GM21447 (cell line): ENCODE results near the gene ZNF385C.

ENCODE experiments used
- ATAC-seq: cut with Tn5 transposase; IDR thresholded peaks from one replicate; pipeline ENCODE4 v1.9.1; 2021; ENCODE audit not compliant: unreplicated experiment

Gene ZNF385C

DNA sequence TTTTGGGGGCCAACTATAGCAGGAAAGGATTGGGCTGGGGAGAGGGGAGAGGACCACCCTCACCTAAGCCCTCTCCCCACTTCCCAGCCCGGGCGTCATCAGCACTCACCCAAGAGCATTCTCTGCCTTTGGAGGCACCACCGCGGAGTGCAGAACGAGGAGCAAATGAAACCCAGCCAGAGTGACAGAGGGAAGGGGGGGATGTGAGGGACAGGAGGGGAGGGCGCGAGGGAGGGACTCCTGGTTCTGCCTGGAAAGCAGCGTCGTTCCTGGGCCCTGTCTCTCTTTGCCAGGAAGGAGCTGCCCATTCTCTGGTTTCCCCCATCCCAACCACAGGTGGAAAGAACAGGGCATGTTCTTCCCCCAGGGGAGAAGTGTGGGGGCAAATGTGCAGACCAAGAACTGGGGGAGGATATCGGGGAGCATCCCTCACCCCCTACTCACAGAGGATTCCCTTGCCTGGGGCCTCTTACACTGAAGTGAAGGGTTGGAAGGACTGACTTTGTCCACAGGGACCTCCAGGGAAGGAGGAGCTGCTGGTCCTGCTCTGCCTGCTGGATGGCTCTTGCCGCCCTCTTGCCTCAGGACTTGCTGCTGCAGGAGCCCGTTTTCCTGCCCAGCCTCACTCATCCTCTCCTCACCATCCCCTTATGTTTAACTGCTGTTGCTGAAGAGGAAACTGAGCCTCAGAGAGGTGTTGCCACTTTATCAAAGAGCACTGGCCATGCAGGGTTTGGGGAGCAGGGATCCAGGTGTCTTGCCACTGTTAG is 44.4 kb downstream of the ZNF385C start:
- no peak for ATAC-seq

DNA sequence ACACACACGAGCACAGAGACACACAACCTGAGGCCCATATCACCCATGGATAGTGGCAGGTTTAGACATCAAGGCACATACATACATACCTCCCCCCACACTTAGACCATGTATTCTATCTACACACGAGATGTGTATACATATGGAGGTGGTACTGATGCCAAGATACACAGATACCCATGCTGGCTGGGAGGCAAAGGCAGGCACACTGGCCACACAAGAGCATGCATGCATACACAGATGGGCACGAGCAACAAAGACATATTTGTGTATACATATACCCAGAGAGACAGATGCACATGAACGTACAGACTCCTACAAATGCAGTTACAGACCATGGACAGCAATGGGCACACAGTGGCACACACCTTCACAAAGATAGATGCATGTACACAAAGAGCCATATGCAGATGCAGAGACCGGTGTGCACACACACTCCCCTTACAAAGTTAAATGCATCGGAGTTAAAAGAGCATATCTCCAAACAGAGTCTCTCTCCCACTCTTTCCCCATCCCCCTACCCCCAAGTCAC is 45.9 kb downstream of the ZNF385C start:
- ATAC-seq = no peak

DNA sequence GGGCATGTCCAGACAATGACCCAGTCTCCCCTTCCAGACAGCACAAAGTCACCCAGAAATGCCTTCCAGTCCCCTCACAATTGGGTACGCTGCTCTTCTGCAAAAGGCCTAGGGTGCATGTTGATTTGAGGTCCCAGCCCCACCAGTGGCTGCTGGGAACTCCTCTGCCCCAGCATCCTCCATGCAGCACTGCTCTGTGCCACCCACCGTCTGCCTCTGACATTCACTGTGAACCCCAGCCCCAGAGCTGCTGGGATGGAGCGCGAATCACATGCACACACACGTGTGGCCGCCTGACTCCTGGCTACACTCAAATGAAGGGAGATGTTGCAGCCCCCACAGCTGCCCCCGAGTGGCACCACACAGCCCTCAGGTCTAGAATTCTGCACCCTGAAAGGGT is 46.6 kb downstream of the ZNF385C start:
- no peak for ATAC-seq

DNA sequence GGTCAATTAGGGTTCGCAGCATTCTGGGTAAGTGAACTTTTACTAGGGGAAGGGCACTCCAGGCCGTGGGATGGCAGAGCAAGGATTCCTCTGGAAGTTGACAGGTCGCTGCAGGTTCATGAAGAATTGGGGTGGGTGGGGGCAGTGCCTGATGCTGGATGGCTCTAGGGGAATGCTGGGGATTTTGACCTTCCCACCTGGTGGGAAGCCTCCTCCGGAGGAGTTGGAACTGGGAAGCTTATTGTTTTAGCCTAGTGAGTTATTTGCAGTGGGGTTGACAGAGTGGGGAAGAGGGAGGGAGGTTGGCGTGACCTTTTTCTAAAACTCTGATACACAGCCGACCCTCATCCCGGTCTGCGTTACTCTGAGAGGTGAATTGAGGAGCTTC is 47.3 kb downstream of the ZNF385C start:
- ATAC-seq = no peak

DNA sequence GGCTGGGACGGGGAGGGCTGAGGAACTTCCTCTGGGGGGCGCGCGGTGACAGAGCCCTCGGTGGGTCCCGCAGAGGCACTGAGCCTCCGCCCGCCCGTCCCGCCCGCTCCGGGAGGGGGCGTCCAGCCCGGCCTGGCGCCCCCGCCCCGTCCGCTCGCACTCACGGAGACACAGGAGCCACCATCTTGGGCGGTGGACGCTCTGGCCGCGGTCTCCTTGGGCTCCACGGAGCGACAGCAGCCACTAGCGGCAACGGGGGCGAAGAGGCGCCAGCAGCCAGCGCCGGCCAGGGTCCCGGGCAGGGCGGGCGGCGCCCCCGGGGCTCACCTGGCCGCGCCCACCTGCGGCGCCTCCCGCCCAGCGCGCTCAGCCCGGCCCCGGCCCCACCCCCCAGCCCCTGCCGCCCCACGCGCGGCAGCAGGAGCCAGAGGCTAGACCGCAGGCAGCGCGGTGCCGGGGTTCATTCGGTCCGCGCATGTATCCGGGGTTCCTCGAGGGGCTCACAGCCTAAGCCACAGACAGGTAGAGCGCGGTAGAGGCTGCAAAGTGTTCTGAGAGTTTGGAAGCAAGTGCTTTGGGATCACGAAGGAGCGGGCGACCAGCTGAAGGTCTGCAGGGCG is 47.8 kb downstream of the ZNF385C start, which contains the start of gene C17orf113:
Gene C17orf113 (minus strand): TSS at position 209 of the 620 bp plus-strand sequence. CDS start 7,225 bp downstream, outside the sequence.
- ATAC-seq = no peak

DNA sequence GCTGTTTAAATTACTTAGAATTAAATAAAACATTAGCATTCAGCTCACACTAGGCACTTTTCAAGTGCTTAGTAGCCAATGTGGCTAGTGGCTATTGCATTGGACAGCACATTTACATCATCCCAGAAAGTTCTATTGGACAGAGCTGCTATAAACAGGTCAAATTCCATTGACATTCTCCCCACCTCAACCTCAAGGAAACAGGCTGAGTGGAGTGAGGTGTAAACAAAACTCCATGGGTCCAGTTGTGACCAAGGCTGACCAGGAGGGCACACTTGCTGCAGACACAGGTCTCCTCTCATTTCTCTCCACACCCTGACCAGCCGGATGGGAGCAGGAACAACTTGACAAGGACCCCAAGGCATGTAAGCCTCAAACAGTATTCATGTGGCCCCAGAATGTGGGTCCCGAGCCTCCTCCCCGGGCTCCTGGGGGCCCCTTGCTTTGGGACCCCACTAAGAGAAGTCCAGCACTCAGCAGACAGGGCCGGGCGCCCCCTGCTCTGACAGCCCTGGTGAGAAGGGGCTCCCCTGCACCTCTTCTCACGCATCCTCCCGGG is 48.4 kb downstream of the ZNF385C start:
- no peak for ATAC-seq

DNA sequence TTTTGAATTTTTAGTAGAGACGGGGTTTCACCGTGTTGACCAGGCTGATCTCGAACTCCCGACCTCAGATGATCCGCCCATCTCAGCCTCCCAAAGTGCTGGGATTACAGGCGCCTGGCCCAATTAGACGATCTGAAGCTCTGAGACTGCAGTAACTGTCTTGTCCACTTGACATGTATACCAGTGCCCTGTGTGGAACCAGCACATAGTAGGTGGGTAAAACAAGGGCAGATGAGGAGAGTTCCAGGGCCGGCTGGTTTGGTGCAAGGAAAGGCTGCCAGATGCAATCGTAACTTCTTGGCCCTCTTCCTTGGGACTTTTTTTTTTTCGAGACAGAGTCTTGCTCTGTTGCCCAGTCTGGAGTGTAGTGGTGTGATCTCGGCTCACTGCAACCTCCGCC is 50.9 kb downstream of the ZNF385C start:
- no peak for ATAC-seq

DNA sequence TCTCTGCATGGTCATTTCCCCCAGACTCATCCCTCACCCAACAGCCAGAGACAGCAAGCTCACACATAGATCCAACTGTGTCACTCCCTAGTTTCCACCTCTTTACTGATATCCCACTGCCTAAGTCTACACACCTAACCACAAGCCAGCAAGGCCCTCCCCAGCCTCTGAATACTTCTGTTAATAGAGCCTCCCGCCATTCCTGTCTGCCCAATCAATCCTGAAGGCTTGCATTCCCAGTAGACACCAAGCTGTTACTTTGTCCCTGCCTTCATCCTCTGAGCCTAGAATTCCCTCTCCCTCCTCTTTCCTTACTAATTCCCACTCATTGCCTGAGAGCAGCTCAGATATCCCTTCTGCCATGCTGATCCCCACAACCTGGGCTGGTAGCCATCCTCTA is 52.6 kb downstream of the ZNF385C start:
- ATAC-seq = no peak

DNA sequence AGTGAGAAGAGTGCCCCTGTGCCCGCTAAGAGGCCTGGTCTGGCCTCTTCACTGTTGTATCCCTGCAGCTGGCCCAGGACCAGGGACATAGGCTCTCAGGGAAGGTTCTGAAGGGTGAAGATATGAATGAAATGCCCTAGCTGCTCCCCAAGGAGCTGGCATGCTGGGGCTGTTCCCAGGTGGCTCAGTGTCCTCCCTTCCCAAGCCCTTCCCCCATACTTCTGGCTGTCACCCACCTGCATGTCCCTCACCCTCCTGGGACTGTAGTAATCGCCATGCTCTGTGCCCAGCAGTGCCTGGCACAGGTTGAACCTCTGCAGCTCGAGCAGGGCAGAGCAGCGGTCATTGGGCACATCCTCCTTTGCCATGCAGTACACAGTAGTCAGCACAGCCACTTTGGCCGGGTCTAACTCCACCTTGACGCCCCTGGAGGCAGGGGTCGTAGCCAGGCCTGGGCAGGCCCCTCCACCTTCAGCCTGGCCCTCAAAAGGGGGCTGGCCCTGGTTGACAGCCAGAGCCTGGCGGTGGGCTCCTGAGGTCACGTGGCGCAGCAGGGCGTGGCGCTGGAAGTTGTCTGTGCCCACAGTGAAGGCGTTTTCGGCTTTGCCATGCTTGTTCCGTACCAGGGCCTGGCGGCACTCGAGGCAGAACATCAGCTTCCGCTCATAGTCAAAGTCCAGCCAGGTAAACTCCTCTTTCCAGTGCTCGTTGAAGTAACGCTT is 55.5 kb downstream of the ZNF385C start:
- ATAC-seq = no peak

DNA sequence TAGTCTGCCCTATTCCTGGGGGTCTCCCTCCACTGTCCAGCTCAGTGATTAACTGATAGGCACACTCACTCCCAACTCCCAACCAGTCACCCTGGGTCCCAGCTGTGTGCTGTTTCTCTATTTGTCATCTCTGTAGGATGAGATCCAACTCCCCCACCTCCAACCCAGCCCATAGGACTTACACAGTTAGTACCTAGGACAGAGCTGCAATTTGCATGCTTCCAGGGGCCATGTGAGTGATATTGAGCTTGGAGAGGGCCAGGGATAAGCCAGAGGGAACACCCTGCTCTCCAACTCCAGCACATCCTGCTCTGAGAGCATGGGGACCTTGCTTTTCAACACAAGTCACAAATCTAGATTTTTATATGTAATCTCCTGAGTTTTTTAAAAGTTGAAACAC is 56.7 kb downstream of the ZNF385C start:
- no peak for ATAC-seq

DNA sequence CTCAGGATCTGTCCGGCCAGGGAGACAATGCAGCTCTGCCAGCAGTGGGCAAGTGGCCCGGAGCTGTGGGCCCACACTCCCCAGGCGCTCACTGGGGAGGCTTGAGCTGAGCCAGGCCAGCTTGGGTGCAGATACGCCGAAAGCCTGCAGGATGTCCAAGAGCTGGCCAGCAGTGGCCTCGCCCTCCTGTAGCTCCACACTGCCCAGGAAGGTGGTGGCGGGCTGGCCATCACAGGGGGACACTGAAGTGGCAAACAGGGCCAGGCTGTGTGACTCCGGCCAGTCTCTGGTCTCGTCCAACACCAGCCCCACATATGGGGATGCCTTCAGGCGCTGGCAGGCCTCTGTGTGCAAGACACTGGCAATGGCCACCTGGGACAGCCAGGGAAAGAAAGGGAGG is 57.5 kb downstream of the ZNF385C start:
- ATAC-seq = no peak

DNA sequence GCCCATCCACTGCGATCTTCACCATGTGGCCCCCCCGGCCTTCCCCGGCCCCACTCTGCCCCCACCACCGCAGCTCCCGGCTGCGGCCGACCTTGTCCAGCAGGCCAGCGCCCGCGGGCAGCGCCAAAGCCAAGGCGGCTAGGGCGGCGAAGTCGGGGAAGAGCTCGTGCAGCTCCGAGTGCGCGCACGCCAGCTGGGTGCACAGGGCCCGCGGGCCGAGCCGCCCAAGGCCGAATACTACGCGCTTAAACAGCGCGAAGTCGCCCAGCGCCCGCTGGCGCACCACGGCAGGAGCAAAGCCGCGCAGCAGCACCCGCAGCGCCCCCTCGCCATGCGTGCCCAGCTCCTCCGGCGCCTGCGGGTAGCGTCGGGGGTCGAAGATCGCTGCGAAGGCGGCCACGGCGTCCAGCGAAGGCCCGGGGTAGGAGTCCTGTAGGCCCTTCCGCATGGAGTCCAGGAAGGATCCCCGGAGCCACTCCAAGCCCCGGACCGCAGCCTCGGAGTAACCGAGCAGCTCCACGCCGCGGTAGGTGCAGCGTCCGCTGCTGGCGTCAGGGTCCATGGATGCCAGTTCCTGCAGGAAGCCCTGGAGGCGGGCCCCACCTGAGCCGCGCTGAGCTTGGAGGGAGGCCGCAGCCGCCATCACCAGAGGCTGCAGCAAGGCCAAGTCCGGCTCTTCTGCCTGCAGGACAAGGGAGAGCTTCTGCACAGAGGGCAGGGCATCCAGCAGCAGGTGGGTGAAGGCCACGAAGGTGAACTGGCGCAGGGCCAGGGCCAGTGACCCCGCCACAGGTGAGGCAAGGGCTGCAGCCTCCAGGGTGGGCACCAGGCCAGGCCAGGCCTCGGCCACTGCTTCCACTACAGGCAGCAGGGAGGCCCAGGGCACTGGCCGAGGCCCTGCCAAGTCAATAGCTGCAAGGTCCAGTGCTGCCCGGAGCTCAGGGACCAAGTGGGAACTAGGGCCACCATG is 58.2 kb downstream of the ZNF385C start:
- no peak for ATAC-seq

DNA sequence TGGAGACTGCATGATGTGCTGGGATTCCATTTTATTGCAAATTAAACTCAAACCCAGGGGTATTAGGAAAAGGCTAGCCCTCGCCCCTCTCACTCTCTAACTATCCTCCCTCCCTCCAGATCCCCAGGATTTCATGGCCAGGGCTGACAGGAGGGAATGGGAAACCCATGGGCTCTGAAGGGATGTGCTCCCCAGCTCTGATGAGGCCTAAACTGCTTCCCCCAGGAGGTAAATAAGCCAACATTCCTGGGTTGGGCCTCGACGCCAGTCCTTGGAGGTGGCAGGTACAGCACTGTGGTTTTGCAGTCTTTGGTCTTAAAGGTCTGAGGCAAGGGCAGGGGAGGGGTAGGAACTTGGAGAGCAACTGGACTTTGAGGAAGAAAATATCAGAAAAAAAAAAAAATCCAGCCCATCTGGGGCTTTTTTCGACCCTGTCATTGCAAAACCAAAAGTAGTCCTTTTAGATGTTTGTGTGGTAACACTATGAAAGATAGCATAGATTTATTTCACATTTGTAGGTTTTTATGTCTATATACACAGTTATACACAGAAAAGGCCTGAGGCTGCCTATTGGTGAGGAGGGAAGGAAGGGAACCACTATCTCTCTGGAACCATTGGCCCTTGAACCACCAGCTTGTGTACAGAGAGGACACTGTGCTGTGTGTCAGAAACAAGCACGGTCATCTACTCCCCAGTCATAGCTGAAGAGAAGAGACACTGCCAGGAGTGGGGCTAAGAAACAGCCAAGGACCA is 59.9 kb downstream of the ZNF385C start:
- no peak for ATAC-seq

DNA sequence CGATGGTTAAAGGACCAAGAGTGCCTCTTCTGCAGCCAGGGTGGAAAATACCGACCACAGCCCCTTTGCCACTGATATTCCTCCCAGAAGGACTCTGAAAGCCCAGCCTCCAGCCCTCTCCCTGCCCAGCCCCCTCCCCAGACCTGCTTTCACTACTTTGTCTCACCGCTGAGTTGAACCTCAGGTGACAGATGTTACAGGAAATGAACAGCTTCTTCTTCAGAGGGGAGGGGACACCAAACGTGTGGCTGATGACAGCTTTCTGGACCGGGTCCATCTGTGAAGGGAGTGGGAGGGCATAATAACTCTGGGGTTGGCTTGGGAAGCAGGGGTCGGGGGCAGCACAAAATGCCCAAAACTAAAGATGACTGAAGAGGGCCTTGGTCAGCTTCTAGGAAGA is 64.2 kb downstream of the ZNF385C start:
- no peak for ATAC-seq

DNA sequence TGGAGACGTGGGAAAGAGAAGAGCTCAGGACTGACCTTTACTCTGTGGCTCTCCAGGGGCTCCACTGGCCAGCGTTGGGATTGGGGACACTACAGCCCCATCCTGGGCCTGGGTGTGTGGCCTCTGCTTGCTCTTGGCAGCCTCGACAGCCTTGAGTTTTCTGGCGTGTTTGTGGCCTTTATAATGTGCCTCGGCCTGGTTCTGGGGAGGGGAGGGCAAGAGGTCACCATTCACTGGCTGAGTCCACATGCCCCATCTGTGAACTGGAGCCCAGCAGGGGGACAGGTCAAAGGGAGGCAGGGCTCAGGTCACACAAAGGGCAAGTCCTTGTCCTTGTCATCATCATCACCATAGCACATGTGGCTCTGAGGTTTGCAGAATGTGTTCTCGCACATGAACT is 66.7 kb downstream of the ZNF385C start:
- no peak for ATAC-seq

DNA sequence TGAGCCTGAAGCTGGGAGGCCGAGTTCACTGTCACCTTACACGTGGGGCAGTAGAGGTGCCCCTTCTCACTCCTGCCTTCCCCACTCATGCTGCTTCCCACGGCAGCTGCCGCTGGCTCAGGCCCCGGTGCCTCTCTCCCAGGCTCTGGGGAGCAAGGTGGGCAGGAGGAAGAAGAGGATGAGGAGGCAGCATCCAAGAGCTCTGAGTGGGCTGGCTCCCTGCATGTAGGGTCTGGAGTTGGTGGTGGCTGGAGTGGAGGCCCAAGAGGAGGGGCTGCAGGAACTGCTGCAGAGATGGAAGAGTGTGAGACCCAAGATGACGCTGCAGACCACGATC is 69.5 kb downstream of the ZNF385C start:
- ATAC-seq = no peak

DNA sequence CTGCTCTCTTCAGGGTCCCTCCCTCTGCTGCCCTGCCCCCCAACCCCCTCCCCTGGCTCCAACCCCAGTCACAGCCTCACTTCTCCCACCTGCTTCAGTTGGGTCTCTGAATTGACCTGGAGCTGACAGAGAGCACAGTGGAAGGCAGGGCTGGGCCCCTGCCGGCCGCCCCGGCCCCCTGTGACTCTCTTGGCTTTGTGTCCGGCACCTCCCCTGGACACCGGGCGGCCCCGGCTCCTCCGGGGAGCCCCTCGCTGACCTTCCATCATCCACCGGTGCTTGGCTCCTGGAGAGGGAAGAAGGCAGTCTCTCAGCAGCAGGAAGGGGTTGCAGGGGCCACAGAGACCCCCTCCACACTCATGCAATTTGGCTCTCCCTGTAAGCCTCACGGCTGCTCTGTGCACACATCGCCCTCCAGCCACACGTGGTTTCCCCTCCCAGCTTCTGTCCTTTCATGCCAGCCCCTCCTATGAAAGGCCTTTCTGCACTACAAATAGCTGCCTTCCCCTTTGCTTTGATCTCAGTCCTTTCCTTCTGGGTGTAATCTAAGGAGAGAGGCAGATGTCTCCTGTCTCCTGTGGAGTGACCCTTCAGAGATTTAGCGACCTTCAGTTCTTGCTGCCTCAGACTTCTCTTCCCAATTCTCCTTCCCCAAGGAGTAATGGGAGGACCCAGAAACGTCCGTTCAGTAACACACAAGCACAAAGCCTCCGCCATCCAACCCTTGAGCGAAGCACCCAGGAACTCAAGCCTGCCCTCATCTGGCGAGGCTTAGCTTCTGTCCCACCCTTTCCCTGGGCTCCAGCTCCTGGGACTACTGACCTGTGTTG is 70.1 kb downstream of the ZNF385C start:
- ATAC-seq = no peak

DNA sequence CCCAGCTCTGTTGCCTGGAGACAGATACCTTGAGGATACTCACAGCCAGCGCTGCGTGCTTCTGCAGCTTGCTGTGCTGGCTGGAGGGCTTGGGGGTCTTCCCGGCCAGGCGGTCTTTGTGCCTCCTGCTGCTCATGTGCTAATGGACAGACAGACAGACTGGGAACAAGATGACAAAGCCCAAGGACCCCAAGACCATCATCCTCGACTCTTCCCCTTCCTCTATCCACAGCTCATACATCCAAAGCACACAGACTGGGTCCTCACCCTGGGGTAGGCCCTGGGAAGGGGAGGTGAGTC is 70.7 kb downstream of the ZNF385C start:
- no peak for ATAC-seq
